Upper lobe of left lung (tissue), 6 donors: ENCODE results near the gene TSHZ2. TPM values are rescaled to one million over a fixed set of nuclear protein-coding genes. Genes with fewer than 3 reads are reported as not detected.

ENCODE experiments used
- ATAC-seq, 2 donors: fragments of 200-7000 bp; cut with Tn5 transposase; one replicate each; pipeline ENCODE4 v1.9.1; 2022; ENCODE audit warnings: mild to moderate bottlenecking in 2 of 2, moderate library complexity in 2 of 2; ENCODE audit not compliant: low FRiP score in 2 of 2
- DNase-seq, 2 donors: peaks; one replicate each; pipeline ENCODE4 v3.0.0-alpha.2; 2019 to 2020
- H3K27ac ChIP-seq, 4 donors: fragments of 200-600 bp; sonication (generic); one replicate each; pipeline ENCODE4 v1.5.1; 2016 to 2019
- H3K27me3 ChIP-seq, 4 donors: fragments of 200-600 bp; sonication (generic); one replicate each; pipeline ENCODE4 v1.5.1; 2017 to 2019
- H3K36me3 ChIP-seq, 4 donors: fragments of 200-600 bp; sonication (generic); one replicate each; pipeline ENCODE4 v1.5.1; 2016 to 2019
- H3K4me1 ChIP-seq, 4 donors: fragments of 200-600 bp; sonication (generic); one replicate each; pipeline ENCODE4 v1.5.1; 2018 to 2019
- H3K4me3 ChIP-seq, 4 donors: fragments of 200-600 bp; sonication (generic); one replicate each; pipeline ENCODE4 v1.5.1; 2017 to 2019; ENCODE audit warnings: mild to moderate bottlenecking in 2 of 4, moderate library complexity in 1 of 4
- H3K9me3 ChIP-seq, 4 donors: fragments of 200-600 bp; sonication (generic); one replicate each; pipeline ENCODE4 v1.5.1; 2018 to 2019
- EP300 ChIP-seq, 4 donors: sonication (generic); formaldehyde crosslinking; IDR thresholded peaks; one replicate each; pipeline ENCODE4 v1.5.1; 2017; ENCODE audit warnings: antibody characterized with exemption in 4 of 4, control low read depth in 2 of 4
- POLR2A ChIP-seq, 4 donors: fragments of 450-650 bp; IDR thresholded peaks; one replicate each; pipeline ENCODE4 v1.5.1; 2016 to 2017; ENCODE audit warnings: antibody characterized with exemption in 4 of 4, mild to moderate bottlenecking in 2 of 4
- POLR2AphosphoS5 ChIP-seq, 2 donors: sonication (generic); formaldehyde crosslinking; IDR thresholded peaks; one replicate each; pipeline ENCODE4 v1.5.1; 2017; ENCODE audit warnings: antibody characterized with exemption in 2 of 2
- WGBS, 2 donors: methylation state at CpG; one replicate each; pipeline ENCODE4 v1.1.5; 2017 to 2018; 5-methylcytosine and 5-hydroxymethylcytosine counted together
- total RNA-seq, 6 donors: library from RNA; depleted of rRNA in 4 of 6; stranded (reverse); fragments of >200 nt in 4 of 6; gene quantifications; one replicate each; pipeline versions ENCODE4 v1.1.0 to v1.2.1, GENCODE V29; 2016 to 2021
- TF ChIP-seq, protein P1 (sequence below), 6 experiments: fragments of 450-650 bp in 4 of 6; fragments of 200-600 bp in 2 of 6; sonication (generic) in 2 of 6; IDR thresholded peaks; one replicate each; pipeline ENCODE4 v1.5.1; 2016 to 2019; ENCODE audit warnings: antibody characterized with exemption in 6 of 6
- donor health status: DM: no; HTN: no; CAD: no; lungs with moderate emphysema.
- donor health status: DM: no; HTN: yes; CAD: no; lungs with severe emphysema.

The TSHZ2 gene
- total RNA-seq, 6 donors from 2014 or later: 1.8 to 10.0 (median 3.2) TPM

DNA sequence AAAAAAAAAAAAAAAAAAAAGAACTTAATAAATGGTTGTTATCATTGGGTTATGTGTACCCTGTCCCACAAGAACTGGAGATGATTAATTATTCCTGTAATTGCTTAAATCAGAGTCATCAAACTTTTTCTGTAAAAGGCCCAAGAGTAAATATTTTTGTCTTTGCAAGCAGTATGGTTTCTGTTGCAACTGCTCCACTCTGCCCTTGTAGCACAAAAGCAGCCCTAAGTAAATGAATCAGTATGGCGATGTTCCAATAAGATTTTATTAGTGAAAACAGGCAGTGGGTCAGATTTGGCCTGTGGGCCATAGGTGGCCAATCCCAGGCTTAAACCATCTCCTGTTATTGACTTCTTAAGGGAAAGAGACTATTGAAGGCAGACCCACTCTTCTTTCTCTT lies 252.7 kb downstream of the TSHZ2 start:
- Histone ChIP-seq H3K27ac (no peak overlapping the region), H3K4me3 (no peak overlapping the region), H3K9me3 (no peaks in the 10 kb centered on the region), H3K4me1 (no peaks in the 10 kb centered on the region), H3K36me3 (no peaks in the 10 kb centered on the region), H3K27me3 (no peaks in the 10 kb centered on the region)
- WGBS, 2 donors: 84 to 93% methylated on average over 1 of the region's 1 CpG
- DNase-seq (no peak), ATAC-seq (no peak)
- TF ChIP-seq, protein P1, sequence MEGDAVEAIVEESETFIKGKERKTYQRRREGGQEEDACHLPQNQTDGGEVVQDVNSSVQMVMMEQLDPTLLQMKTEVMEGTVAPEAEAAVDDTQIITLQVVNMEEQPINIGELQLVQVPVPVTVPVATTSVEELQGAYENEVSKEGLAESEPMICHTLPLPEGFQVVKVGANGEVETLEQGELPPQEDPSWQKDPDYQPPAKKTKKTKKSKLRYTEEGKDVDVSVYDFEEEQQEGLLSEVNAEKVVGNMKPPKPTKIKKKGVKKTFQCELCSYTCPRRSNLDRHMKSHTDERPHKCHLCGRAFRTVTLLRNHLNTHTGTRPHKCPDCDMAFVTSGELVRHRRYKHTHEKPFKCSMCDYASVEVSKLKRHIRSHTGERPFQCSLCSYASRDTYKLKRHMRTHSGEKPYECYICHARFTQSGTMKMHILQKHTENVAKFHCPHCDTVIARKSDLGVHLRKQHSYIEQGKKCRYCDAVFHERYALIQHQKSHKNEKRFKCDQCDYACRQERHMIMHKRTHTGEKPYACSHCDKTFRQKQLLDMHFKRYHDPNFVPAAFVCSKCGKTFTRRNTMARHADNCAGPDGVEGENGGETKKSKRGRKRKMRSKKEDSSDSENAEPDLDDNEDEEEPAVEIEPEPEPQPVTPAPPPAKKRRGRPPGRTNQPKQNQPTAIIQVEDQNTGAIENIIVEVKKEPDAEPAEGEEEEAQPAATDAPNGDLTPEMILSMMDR (IDR thresholded peaks at IDR 0.05): no peak
- TF ChIP-seq POLR2AphosphoS5 (IDR thresholded peaks at IDR 0.05) (no peak), POLR2A (IDR thresholded peaks at IDR 0.05) (no peak), EP300 (IDR thresholded peaks at IDR 0.05) (no peak)

GRCh38 chr20:53226826-53227225 lies 254.7 kb downstream of the TSHZ2 start:
- DNase-seq: no peak
- H3K4me3 ChIP-seq: no peak overlapping the region
- ATAC-seq: no peak
- peaks cover 0 to 10% (median 0%) of the 10 kb centered on the region in 4 donors for H3K4me1 ChIP-seq
- TF ChIP-seq, protein P1 (IDR thresholded peaks at IDR 0.05): no peak
- TF ChIP-seq EP300 (IDR thresholded peaks at IDR 0.05): no peak
- no peaks in the 10 kb centered on the region for H3K36me3 ChIP-seq
- 68 to 80% methylated on average over 7 of the region's 7 CpGs for WGBS, 2 donors
- H3K27ac ChIP-seq: no peak overlapping the region
- no peaks in the 10 kb centered on the region for H3K9me3 ChIP-seq
- no peaks in the 10 kb centered on the region for H3K27me3 ChIP-seq

DNA sequence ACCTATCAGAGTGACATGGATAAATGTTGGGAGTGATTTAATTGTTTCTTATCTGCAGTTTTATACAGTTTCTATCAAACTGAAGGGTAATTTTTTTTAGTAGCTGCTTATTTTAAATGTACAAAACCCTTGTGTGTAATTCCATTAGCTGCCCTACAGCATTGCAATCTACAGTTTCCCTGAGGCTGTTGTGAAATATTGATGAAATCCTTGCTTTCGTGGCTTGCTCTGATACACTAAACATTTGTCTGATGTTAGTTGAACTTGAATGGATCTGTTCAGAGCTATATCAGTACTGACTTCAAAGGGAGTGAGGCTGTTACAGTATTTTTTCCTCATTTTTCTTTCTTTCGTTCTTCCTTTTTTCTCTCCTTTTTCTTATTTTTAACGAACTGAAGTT lies 255.4 kb downstream of the TSHZ2 start:
- H3K36me3 ChIP-seq: no peaks in the 10 kb centered on the region
- 77 to 78% methylated on average over 3 of the region's 3 CpGs for WGBS, 2 donors
- H3K27me3 ChIP-seq: no peaks in the 10 kb centered on the region
- H3K4me1 ChIP-seq: peaks cover 0 to 10% (median 0%) of the 10 kb centered on the region in 4 donors
- ATAC-seq: no peak
- no peaks in the 10 kb centered on the region for H3K9me3 ChIP-seq
- H3K4me3 ChIP-seq: no peak overlapping the region
- no peak overlapping the region for H3K27ac ChIP-seq
- no peak for DNase-seq
- TF ChIP-seq POLR2A (IDR thresholded peaks at IDR 0.05): no peak
- no peak for TF ChIP-seq EP300 (IDR thresholded peaks at IDR 0.05)
- TF ChIP-seq, protein P1 (IDR thresholded peaks at IDR 0.05): no peak
- TF ChIP-seq POLR2AphosphoS5 (IDR thresholded peaks at IDR 0.05): no peak

GRCh38 chr20:53231061-53231460 lies 258.9 kb downstream of the TSHZ2 start:
- no peaks in the 10 kb centered on the region for H3K27me3 ChIP-seq
- H3K4me3 ChIP-seq: no peak overlapping the region
- 63 to 78% methylated on average over 3 of the region's 3 CpGs for WGBS, 2 donors
- H3K27ac ChIP-seq: no peak overlapping the region
- H3K9me3 ChIP-seq: no peaks in the 10 kb centered on the region
- no peaks in the 10 kb centered on the region for H3K36me3 ChIP-seq
- ATAC-seq: no peak
- TF ChIP-seq, protein P1 (IDR thresholded peaks at IDR 0.05): no peak
- TF ChIP-seq POLR2A (IDR thresholded peaks at IDR 0.05) (no peak), EP300 (IDR thresholded peaks at IDR 0.05) (no peak), POLR2AphosphoS5 (IDR thresholded peaks at IDR 0.05) (no peak)
- H3K4me1 ChIP-seq: peaks cover 0 to 10% (median 0%) of the 10 kb centered on the region in 4 donors
- no peak for DNase-seq

DNA sequence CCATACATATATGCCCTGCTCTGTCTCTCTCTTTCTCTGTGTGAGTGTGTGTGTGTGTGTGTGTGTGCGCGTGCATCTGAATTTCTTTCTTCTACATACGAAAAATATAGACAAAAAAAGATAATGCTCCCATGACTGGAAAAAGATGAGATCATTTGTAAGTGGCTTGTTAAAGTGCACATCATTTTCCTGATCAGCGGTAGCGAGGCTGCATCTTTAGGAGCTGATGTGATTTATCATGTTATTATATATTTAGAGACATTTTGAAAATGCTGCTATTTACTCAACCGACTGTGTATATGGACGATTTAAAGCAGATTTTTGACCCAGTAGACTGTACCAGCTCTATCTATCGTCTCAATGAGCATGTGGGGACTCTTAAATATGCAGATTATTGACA lies 265.3 kb downstream of the TSHZ2 start:
- Histone ChIP-seq H3K4me3 (no peak overlapping the region), H3K4me1 (no peaks in the 10 kb centered on the region), H3K27me3 (no peaks in the 10 kb centered on the region), H3K36me3 (no peaks in the 10 kb centered on the region), H3K9me3 (no peaks in the 10 kb centered on the region), H3K27ac (no peak overlapping the region)
- DNase-seq (no peak), ATAC-seq (no peak)
- TF ChIP-seq POLR2A (IDR thresholded peaks at IDR 0.05): no peak
- no peak for TF ChIP-seq POLR2AphosphoS5 (IDR thresholded peaks at IDR 0.05)
- TF ChIP-seq, protein P1 (IDR thresholded peaks at IDR 0.05): no peak
- no peak for TF ChIP-seq EP300 (IDR thresholded peaks at IDR 0.05)
- 88 to 90% methylated on average over 8 of the region's 8 CpGs for WGBS, 2 donors
